ENCODE data around the gene PLIN3. TPM values are rescaled to one million over a fixed set of nuclear protein-coding genes. Genes with fewer than 3 reads are reported as not detected.

The PLIN3 gene
- total RNA-seq, 4 donors from 2014 or later: 53.9 to 193 (median 92.5) TPM

- peak overlapping the region; percentile 96 to 100 (median 98) for H3K27ac ChIP-seq
- no peaks in the 10 kb centered on the region for H3K27me3 ChIP-seq
- no peak for TF ChIP-seq CTCF (IDR thresholded peaks at IDR 0.05 in 4 of 5, conservative IDR thresholded peaks at IDR 0.05 in 1 of 5)
- TF ChIP-seq POLR2A (IDR thresholded peaks at IDR 0.05): no peak
- DNase-seq: peak; percentile 66 to 80
- intact Hi-C loops (cut with DNase I; ENCODE audit: low total_unique reads): loop anchor here (2.0 kb wide), 1 partner anchor 18 kb away; no protein-coding TSS in a partner anchor
- H3K36me3 ChIP-seq: no peaks in the 10 kb centered on the region
- ATAC-seq: peak; percentile 34 to 41
- peak overlapping the region in 1 of 4 donors; percentile 42 for H3K4me3 ChIP-seq
- peaks cover 20 to 26% of the 10 kb centered on the region in 2 donors for H3K4me1 ChIP-seq
- in situ Hi-C loops (cut with MboI; ENCODE audit: low sequenced_read_pairs in 4 of 4): loop anchor here in 1 of 4 donors (10.0 kb wide), 1 partner anchor 156 kb away; no protein-coding TSS in a partner anchor
- no peaks in the 10 kb centered on the region for H3K9me3 ChIP-seq
Observed at GRCh38 chr19:4879041-4879440, 11.6 kb upstream of the PLIN3 start.

GRCh38 chr19:4878491-4878968 lies 11.1 kb upstream of the PLIN3 start:
- intact Hi-C loops (cut with DNase I; ENCODE audit: low total_unique reads): loop anchor here (1.0 to 2.0 kb wide), 2 partner anchors 18 to 98 kb away; no protein-coding TSS in a partner anchor
- peak; percentile 48 to 57 for ATAC-seq
- TF ChIP-seq POLR2A (IDR thresholded peaks at IDR 0.05) (no peak), CTCF (IDR thresholded peaks at IDR 0.05 in 4 of 5, conservative IDR thresholded peaks at IDR 0.05 in 1 of 5) (no peak)
- in situ Hi-C loops (cut with MboI; ENCODE audit: low sequenced_read_pairs in 4 of 4): loop anchor here in 1 of 4 donors (10.0 kb wide), 1 partner anchor 156 kb away; no protein-coding TSS in a partner anchor
- H3K4me3 ChIP-seq: peak overlapping the region; percentile 21 to 51 (median 38)
- peak overlapping the region; percentile 96 to 100 (median 98) for H3K27ac ChIP-seq
- H3K36me3 ChIP-seq: no peaks in the 10 kb centered on the region
- H3K9me3 ChIP-seq: no peaks in the 10 kb centered on the region
- peaks cover 20 to 26% of the 10 kb centered on the region in 2 donors for H3K4me1 ChIP-seq
- peak in 1 of 2 donors; percentile 77 for DNase-seq
- no peaks in the 10 kb centered on the region for H3K27me3 ChIP-seq

GRCh38 chr19:4877753-4878490 lies 10.5 kb upstream of the PLIN3 start:
- Histone ChIP-seq H3K4me1 (peaks cover 20 to 26% of the 10 kb centered on the region in 2 donors), H3K27me3 (no peaks in the 10 kb centered on the region), H3K4me3 (peak overlapping the region; percentile 21 to 51 (median 38)), H3K27ac (peak overlapping the region; percentile 96 to 100 (median 98)), H3K9me3 (no peaks in the 10 kb centered on the region), H3K36me3 (no peaks in the 10 kb centered on the region)
- DNase-seq: peak; percentile 80 to 93
- peak; percentile 21 to 39 for TF ChIP-seq POLR2A (IDR thresholded peaks at IDR 0.05)
- no peak for TF ChIP-seq CTCF (IDR thresholded peaks at IDR 0.05 in 4 of 5, conservative IDR thresholded peaks at IDR 0.05 in 1 of 5)
- in situ Hi-C loops (cut with MboI; ENCODE audit: low sequenced_read_pairs in 4 of 4): loop anchor here in 1 of 4 donors (10.0 kb wide), 1 partner anchor 157 kb away; no protein-coding TSS in a partner anchor
- ATAC-seq: peak; percentile 81 to 83
- intact Hi-C loops (cut with DNase I; ENCODE audit: low total_unique reads): loop anchor here (1.0 to 2.0 kb wide), 2 partner anchors 19 to 98 kb away; no protein-coding TSS in a partner anchor

GRCh38 chr19:4873930-4874329 lies 6.5 kb upstream of the PLIN3 start:
- intact Hi-C loops (cut with DNase I; ENCODE audit: low total_unique reads) (no loop called here), in situ Hi-C loops (cut with MboI; ENCODE audit: low sequenced_read_pairs in 4 of 4) (loop anchor here (5.0 to 10.0 kb wide), 3 partner anchors 38 to 161 kb away; no protein-coding TSS in a partner anchor)
- Histone ChIP-seq H3K4me1 (peaks cover 16 to 23% of the 10 kb centered on the region in 2 donors), H3K27me3 (no peaks in the 10 kb centered on the region), H3K36me3 (no peaks in the 10 kb centered on the region), H3K9me3 (no peaks in the 10 kb centered on the region), H3K27ac (no peak overlapping the region), H3K4me3 (no peak overlapping the region)
- TF ChIP-seq CTCF (IDR thresholded peaks at IDR 0.05 in 4 of 5, conservative IDR thresholded peaks at IDR 0.05 in 1 of 5) (no peak), POLR2A (IDR thresholded peaks at IDR 0.05) (no peak)
- DNase-seq (no peak), ATAC-seq (no peak)

Measured in gastrocnemius medialis (tissue), 4 donors.